C4-2B (cell line): ENCODE data around the gene UEVLD.

Experiments used
- CTCF ChIP-seq: fragments of 450-650 bp; conservative IDR thresholded peaks from 2 replicates; pipeline ENCODE4 v1.5.1; 2017; ENCODE audit warnings: mild to moderate bottlenecking
- ZFX ChIP-seq: fragments of 450-650 bp; IDR thresholded peaks from 2 replicates; pipeline ENCODE4 v1.6.1; 2017

- no peak for TF ChIP-seq CTCF
- TF ChIP-seq ZFX, result no peak
Measured at GRCh38 chr11:18615628-18616392, 27.3 kb upstream of the UEVLD start.
